ENCODE results near the gene BCKDHB. TPM values are rescaled to one million over a fixed set of nuclear protein-coding genes. Genes with fewer than 3 reads are reported as not detected.

Gene BCKDHB
- polyA plus RNA-seq, 1 of the 3 experiments (the other 2 are of a cell fraction): 19.9 TPM

DNA sequence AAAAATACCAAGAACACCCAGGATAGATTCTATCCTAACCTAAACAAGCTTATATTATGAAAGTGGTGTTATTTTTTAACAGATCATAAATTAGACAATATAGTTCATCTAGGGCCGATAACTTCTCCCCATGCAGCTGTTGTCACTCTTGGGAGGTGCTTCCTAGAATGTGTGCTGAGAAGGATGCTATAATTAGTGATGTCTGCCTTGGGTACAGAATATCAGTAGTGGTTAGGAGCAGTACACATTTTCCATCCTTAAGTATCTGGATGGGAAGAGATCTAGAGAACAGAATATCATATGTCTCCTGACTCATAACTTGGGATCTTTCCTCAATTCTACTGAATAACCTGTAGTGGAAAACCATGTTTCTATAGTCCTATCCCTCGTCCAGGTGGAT lies 214.5 kb downstream of the BCKDHB start (continued):
- TF ChIP-seq TEAD4 (IDR thresholded peaks at IDR 0.05; ENCODE audit: borderline replicate concordance, insufficient read depth) (no peak), EP300 (IDR thresholded peaks at IDR 0.05; ENCODE audit: borderline replicate concordance in 1 of 2, low read depth in 1 of 2, low read length in 1 of 2) (no peak), TCF12 (IDR thresholded peaks at IDR 0.05) (no peak), FOXJ3 (CRISPR knock-in tag; IDR thresholded peaks at IDR 0.05) (no peak)
- TF ChIP-seq, protein P1, sequence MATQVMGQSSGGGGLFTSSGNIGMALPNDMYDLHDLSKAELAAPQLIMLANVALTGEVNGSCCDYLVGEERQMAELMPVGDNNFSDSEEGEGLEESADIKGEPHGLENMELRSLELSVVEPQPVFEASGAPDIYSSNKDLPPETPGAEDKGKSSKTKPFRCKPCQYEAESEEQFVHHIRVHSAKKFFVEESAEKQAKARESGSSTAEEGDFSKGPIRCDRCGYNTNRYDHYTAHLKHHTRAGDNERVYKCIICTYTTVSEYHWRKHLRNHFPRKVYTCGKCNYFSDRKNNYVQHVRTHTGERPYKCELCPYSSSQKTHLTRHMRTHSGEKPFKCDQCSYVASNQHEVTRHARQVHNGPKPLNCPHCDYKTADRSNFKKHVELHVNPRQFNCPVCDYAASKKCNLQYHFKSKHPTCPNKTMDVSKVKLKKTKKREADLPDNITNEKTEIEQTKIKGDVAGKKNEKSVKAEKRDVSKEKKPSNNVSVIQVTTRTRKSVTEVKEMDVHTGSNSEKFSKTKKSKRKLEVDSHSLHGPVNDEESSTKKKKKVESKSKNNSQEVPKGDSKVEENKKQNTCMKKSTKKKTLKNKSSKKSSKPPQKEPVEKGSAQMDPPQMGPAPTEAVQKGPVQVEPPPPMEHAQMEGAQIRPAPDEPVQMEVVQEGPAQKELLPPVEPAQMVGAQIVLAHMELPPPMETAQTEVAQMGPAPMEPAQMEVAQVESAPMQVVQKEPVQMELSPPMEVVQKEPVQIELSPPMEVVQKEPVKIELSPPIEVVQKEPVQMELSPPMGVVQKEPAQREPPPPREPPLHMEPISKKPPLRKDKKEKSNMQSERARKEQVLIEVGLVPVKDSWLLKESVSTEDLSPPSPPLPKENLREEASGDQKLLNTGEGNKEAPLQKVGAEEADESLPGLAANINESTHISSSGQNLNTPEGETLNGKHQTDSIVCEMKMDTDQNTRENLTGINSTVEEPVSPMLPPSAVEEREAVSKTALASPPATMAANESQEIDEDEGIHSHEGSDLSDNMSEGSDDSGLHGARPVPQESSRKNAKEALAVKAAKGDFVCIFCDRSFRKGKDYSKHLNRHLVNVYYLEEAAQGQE (IDR thresholded peaks at IDR 0.05; ENCODE audit: low read depth, low read length): no peak

GRCh38 chr6:80325742-80326141 lies 219.3 kb downstream of the BCKDHB start:
- Histone ChIP-seq H3K79me2 (ENCODE audit: insufficient read depth) (no peaks in the 10 kb centered on the region), H3K4me3 (ENCODE audit: low read depth in 2 of 2, low read length in 1 of 2) (no peak overlapping the region), H3K4me1 (ENCODE audit: control insufficient read depth in 1 of 2, insufficient read depth in 2 of 2, low read depth in 1 of 2, low read length in 1 of 2) (peaks cover 2 to 11% of the 10 kb centered on the region in 2 experiments; a peak in 3 of 4 replicates), H3K9me2 (no peaks in the 10 kb centered on the region), H3F3A (replicated peaks; ENCODE audit: insufficient read depth) (no peaks in the 10 kb centered on the region), H3K27me3 (ENCODE audit: insufficient read depth) (no peaks in the 10 kb centered on the region), H3K4me2 (no peak overlapping the region), H4K20me1 (ENCODE audit: insufficient read depth) (no peaks in the 10 kb centered on the region), H3K9me3 (no peaks in the 10 kb centered on the region), H3K27ac (ENCODE audit: low read depth in 2 of 2, low read length in 1 of 2) (no peak overlapping the region), H3K36me3 (replicated peaks in 1 of 2; ENCODE audit: control insufficient read depth in 1 of 2, insufficient read depth in 2 of 2, low read length in 1 of 2) (no peaks in the 10 kb centered on the region), H2AFZ (ENCODE audit: low read depth) (no peak overlapping the region), H3K9ac (no peak overlapping the region)
- DNase-seq: no peak
- 87% methylated on average over 3 of the region's 3 CpGs for WGBS (ENCODE audit: low lambda C conversion rate)
- ChIA-PET CTCF (no interaction called here), POLR2A (no interaction called here)
- TF ChIP-seq SIN3A (IDR thresholded peaks at IDR 0.05; ENCODE audit: borderline replicate concordance, low read depth, low read length) (no peak), TEAD4 (IDR thresholded peaks at IDR 0.05; ENCODE audit: borderline replicate concordance, insufficient read depth) (no peak), YY1 (IDR thresholded peaks at IDR 0.05; ENCODE audit: low read depth) (no peak), FOXJ3 (CRISPR knock-in tag; IDR thresholded peaks at IDR 0.05) (no peak), TAF1 (IDR thresholded peaks at IDR 0.05; ENCODE audit: borderline replicate concordance, low read depth, low read length) (no peak), MEF2A (IDR thresholded peaks at IDR 0.05; ENCODE audit: borderline replicate concordance, low read depth) (no peak), ELF1 (IDR thresholded peaks at IDR 0.05) (no peak), MAX (IDR thresholded peaks at IDR 0.05; ENCODE audit: low read depth) (no peak), RAD21 (IDR thresholded peaks at IDR 0.05; ENCODE audit: low read length) (no peak), FOXM1 (IDR thresholded peaks at IDR 0.05; ENCODE audit: low read depth) (no peak)
- TF ChIP-seq, protein P1 (IDR thresholded peaks at IDR 0.05; ENCODE audit: low read depth, low read length): no peak
- TF ChIP-seq, protein P2, sequence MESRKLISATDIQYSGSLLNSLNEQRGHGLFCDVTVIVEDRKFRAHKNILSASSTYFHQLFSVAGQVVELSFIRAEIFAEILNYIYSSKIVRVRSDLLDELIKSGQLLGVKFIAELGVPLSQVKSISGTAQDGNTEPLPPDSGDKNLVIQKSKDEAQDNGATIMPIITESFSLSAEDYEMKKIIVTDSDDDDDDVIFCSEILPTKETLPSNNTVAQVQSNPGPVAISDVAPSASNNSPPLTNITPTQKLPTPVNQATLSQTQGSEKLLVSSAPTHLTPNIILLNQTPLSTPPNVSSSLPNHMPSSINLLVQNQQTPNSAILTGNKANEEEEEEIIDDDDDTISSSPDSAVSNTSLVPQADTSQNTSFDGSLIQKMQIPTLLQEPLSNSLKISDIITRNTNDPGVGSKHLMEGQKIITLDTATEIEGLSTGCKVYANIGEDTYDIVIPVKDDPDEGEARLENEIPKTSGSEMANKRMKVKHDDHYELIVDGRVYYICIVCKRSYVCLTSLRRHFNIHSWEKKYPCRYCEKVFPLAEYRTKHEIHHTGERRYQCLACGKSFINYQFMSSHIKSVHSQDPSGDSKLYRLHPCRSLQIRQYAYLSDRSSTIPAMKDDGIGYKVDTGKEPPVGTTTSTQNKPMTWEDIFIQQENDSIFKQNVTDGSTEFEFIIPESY (IDR thresholded peaks at IDR 0.05; ENCODE audit: borderline replicate concordance, low read depth): no peak
- TF ChIP-seq, protein P3, sequence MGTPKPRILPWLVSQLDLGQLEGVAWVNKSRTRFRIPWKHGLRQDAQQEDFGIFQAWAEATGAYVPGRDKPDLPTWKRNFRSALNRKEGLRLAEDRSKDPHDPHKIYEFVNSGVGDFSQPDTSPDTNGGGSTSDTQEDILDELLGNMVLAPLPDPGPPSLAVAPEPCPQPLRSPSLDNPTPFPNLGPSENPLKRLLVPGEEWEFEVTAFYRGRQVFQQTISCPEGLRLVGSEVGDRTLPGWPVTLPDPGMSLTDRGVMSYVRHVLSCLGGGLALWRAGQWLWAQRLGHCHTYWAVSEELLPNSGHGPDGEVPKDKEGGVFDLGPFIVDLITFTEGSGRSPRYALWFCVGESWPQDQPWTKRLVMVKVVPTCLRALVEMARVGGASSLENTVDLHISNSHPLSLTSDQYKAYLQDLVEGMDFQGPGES (IDR thresholded peaks at IDR 0.05; ENCODE audit: low read depth, low read length): no peak
- TF ChIP-seq, protein P4, sequence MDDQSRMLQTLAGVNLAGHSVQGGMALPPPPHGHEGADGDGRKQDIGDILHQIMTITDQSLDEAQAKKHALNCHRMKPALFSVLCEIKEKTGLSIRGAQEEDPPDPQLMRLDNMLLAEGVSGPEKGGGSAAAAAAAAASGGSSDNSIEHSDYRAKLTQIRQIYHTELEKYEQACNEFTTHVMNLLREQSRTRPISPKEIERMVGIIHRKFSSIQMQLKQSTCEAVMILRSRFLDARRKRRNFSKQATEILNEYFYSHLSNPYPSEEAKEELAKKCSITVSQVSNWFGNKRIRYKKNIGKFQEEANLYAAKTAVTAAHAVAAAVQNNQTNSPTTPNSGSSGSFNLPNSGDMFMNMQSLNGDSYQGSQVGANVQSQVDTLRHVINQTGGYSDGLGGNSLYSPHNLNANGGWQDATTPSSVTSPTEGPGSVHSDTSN (IDR thresholded peaks at IDR 0.05): no peak
- TF ChIP-seq, protein P5, sequence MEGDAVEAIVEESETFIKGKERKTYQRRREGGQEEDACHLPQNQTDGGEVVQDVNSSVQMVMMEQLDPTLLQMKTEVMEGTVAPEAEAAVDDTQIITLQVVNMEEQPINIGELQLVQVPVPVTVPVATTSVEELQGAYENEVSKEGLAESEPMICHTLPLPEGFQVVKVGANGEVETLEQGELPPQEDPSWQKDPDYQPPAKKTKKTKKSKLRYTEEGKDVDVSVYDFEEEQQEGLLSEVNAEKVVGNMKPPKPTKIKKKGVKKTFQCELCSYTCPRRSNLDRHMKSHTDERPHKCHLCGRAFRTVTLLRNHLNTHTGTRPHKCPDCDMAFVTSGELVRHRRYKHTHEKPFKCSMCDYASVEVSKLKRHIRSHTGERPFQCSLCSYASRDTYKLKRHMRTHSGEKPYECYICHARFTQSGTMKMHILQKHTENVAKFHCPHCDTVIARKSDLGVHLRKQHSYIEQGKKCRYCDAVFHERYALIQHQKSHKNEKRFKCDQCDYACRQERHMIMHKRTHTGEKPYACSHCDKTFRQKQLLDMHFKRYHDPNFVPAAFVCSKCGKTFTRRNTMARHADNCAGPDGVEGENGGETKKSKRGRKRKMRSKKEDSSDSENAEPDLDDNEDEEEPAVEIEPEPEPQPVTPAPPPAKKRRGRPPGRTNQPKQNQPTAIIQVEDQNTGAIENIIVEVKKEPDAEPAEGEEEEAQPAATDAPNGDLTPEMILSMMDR (IDR thresholded peaks at IDR 0.05): no peak

Measured in SK-N-SH (cell line).